ENCODE measurements around the gene MYH7. TPM values are rescaled to one million over a fixed set of nuclear protein-coding genes. Genes with fewer than 3 reads are reported as not detected.

Gene MYH7
- total and polyA plus RNA-seq, 2 donors (not counting 1 experiment from before 2014, with no cell fraction given) = not detected

GRCh38 chr14:23399591-23399990, 35.9 kb downstream of the MYH7 start:
- Histone ChIP-seq H3K79me2 (ENCODE audit: control insufficient read depth, insufficient read depth, low read length) (no peaks in the 10 kb centered on the region), H3K36me3 (ENCODE audit: control insufficient read depth, insufficient read depth, low read length) (no peaks in the 10 kb centered on the region), H3K4me3 (replicated peaks in 1 of 4; ENCODE audit: control extremely low read depth in 1 of 4, insufficient read depth in 1 of 4, low read depth in 3 of 4, low read length in 4 of 4) (no peak overlapping the region), H2AFZ (ENCODE audit: low read length) (no peak overlapping the region), H4K20me1 (ENCODE audit: control insufficient read depth, extremely low read depth, insufficient read depth, low read length) (no peaks in the 10 kb centered on the region), H3K4me1 (ENCODE audit: control insufficient read depth, extremely low read depth, insufficient read depth, low read length) (no peaks in the 10 kb centered on the region), H3K9me3 (ENCODE audit: control insufficient read depth, insufficient read depth, low read depth, low read length) (no peaks in the 10 kb centered on the region), H3K27ac (ENCODE audit: insufficient read depth, low read length) (no peak overlapping the region), H3K4me2 (ENCODE audit: extremely low read depth, insufficient read depth, low read length) (no peak overlapping the region), H3K9ac (ENCODE audit: insufficient read depth, low read length) (no peak overlapping the region), H3K27me3 (ENCODE audit: control insufficient read depth, insufficient read depth, low read length) (no peaks in the 10 kb centered on the region)
- TF ChIP-seq CTCF (conservative IDR thresholded peaks at IDR 0.05 in 1 of 2, IDR thresholded peaks at IDR 0.05 in 1 of 2; ENCODE audit: low read depth in 1 of 2, low read length in 2 of 2) (no peak), EZH2 (IDR thresholded peaks at IDR 0.05; ENCODE audit: low read length, missing control alignments) (no peak)
- no peak for DNase-seq (ENCODE audit: low read depth in 2 of 2)

GRCh38 chr14:23399136-23399535, 36.3 kb downstream of the MYH7 start:
- no peaks in the 10 kb centered on the region for H3K4me1 ChIP-seq (ENCODE audit: control insufficient read depth, extremely low read depth, insufficient read depth, low read length)
- no peak overlapping the region for H3K4me3 ChIP-seq (replicated peaks in 1 of 4; ENCODE audit: control extremely low read depth in 1 of 4, insufficient read depth in 1 of 4, low read depth in 3 of 4, low read length in 4 of 4)
- H3K27ac ChIP-seq (ENCODE audit: insufficient read depth, low read length) = no peak overlapping the region
- TF ChIP-seq CTCF (conservative IDR thresholded peaks at IDR 0.05 in 1 of 2, IDR thresholded peaks at IDR 0.05 in 1 of 2; ENCODE audit: low read depth in 1 of 2, low read length in 2 of 2) (no peak), EZH2 (IDR thresholded peaks at IDR 0.05; ENCODE audit: low read length, missing control alignments) (no peak)
- no peaks in the 10 kb centered on the region for H3K36me3 ChIP-seq (ENCODE audit: control insufficient read depth, insufficient read depth, low read length)
- H3K4me2 ChIP-seq (ENCODE audit: extremely low read depth, insufficient read depth, low read length) = no peak overlapping the region
- no peaks in the 10 kb centered on the region for H4K20me1 ChIP-seq (ENCODE audit: control insufficient read depth, extremely low read depth, insufficient read depth, low read length)
- no peaks in the 10 kb centered on the region for H3K27me3 ChIP-seq (ENCODE audit: control insufficient read depth, insufficient read depth, low read length)
- no peak for DNase-seq (ENCODE audit: low read depth in 2 of 2)
- H3K9me3 ChIP-seq (ENCODE audit: control insufficient read depth, insufficient read depth, low read depth, low read length) = no peaks in the 10 kb centered on the region
- no peak overlapping the region for H2AFZ ChIP-seq (ENCODE audit: low read length)
- no peaks in the 10 kb centered on the region for H3K79me2 ChIP-seq (ENCODE audit: control insufficient read depth, insufficient read depth, low read length)
- no peak overlapping the region for H3K9ac ChIP-seq (ENCODE audit: insufficient read depth, low read length)

GRCh38 chr14:23398348-23398747, 37.1 kb downstream of the MYH7 start:
- H3K9ac ChIP-seq (ENCODE audit: insufficient read depth, low read length) = no peak overlapping the region
- H2AFZ ChIP-seq (ENCODE audit: low read length) = no peak overlapping the region
- H3K79me2 ChIP-seq (ENCODE audit: control insufficient read depth, insufficient read depth, low read length) = no peaks in the 10 kb centered on the region

More at GRCh38 chr14:23398348-23398747, 37.1 kb downstream of the MYH7 start:
- H3K4me3 ChIP-seq (replicated peaks in 1 of 4; ENCODE audit: control extremely low read depth in 1 of 4, insufficient read depth in 1 of 4, low read depth in 3 of 4, low read length in 4 of 4) = no peak overlapping the region
- no peaks in the 10 kb centered on the region for H3K9me3 ChIP-seq (ENCODE audit: control insufficient read depth, insufficient read depth, low read depth, low read length)
- DNase-seq (ENCODE audit: low read depth in 2 of 2) = no peak
- TF ChIP-seq EZH2 (IDR thresholded peaks at IDR 0.05; ENCODE audit: low read length, missing control alignments) (no peak), CTCF (conservative IDR thresholded peaks at IDR 0.05 in 1 of 2, IDR thresholded peaks at IDR 0.05 in 1 of 2; ENCODE audit: low read depth in 1 of 2, low read length in 2 of 2) (no peak)
- no peaks in the 10 kb centered on the region for H3K27me3 ChIP-seq (ENCODE audit: control insufficient read depth, insufficient read depth, low read length)
- no peaks in the 10 kb centered on the region for H3K36me3 ChIP-seq (ENCODE audit: control insufficient read depth, insufficient read depth, low read length)
- H3K27ac ChIP-seq (ENCODE audit: insufficient read depth, low read length) = no peak overlapping the region
- H3K4me2 ChIP-seq (ENCODE audit: extremely low read depth, insufficient read depth, low read length) = no peak overlapping the region
- H4K20me1 ChIP-seq (ENCODE audit: control insufficient read depth, extremely low read depth, insufficient read depth, low read length) = no peaks in the 10 kb centered on the region
- no peaks in the 10 kb centered on the region for H3K4me1 ChIP-seq (ENCODE audit: control insufficient read depth, extremely low read depth, insufficient read depth, low read length)
